Naive thymus-derived CD4-positive, alpha-beta T cell (primary cell): ENCODE results near the gene GRM7. TPM values are rescaled to one million over a fixed set of nuclear protein-coding genes. Genes with fewer than 3 reads are reported as not detected.

Experiments used
- ATAC-seq: fragments of 150-1000 bp; cut with Tn5 transposase; 2 replicates; pipeline ENCODE4 v1.10.0; 2021; ENCODE audit warnings: mild to moderate bottlenecking, moderate library complexity
- CTCF ChIA-PET: fragments of 350-600 bp; sonication (Branson Sonifier 250); formaldehyde crosslinking; loops from one replicate; lab custom pipeline; 2021; ENCODE audit warnings: antibody characterized with exemption; lab: Charles Lee
- POLR2A ChIA-PET: fragments of 350-600 bp; sonication (Branson Sonifier 250); formaldehyde crosslinking; loops from one replicate; lab custom pipeline; 2021; ENCODE audit warnings: antibody characterized with exemption, inconsistent platforms; lab: Charles Lee
- DNase-seq, 9 donors: peaks; one replicate each; pipeline versions ENCODE4 v3.0.0 to v3.0.0-alpha.2; 2020 to 2022; ENCODE audit warnings: mixed read lengths in 1 of 9
- H3K27ac ChIP-seq: one replicate; pipeline ENCODE4 v1.7.0; 2013; ENCODE audit warnings: mild to moderate bottlenecking, low read depth, low read length, moderate library complexity
- H3K27me3 ChIP-seq, 2 donors: one replicate each; pipeline ENCODE4 v1.7.0; 2013; ENCODE audit warnings: low read length in 2 of 2, mild to moderate bottlenecking in 2 of 2, moderate library complexity in 2 of 2; ENCODE audit not compliant: control insufficient read depth in 2 of 2, insufficient read depth in 2 of 2
- H3K36me3 ChIP-seq, 3 experiments: 1 replicate in 2 of 3; 2 replicates in 1 of 3; pipeline ENCODE4 v1.7.0; 2013; ENCODE audit warnings: low read length in 3 of 3, mild to moderate bottlenecking in 3 of 3, moderate library complexity in 1 of 3; ENCODE audit not compliant: insufficient read depth in 3 of 3, control insufficient read depth in 2 of 3
- H3K4me1 ChIP-seq, 2 donors: one replicate each; pipeline ENCODE4 v1.7.0; 2013; ENCODE audit warnings: low read length in 2 of 2, mild to moderate bottlenecking in 2 of 2, moderate library complexity in 1 of 2; ENCODE audit not compliant: control insufficient read depth in 2 of 2, insufficient read depth in 2 of 2
- H3K4me3 ChIP-seq: 2 replicates; pipeline ENCODE4 v1.7.0; 2013; ENCODE audit warnings: mild to moderate bottlenecking, low read length
- H3K9me3 ChIP-seq, 3 experiments: 1 replicate in 2 of 3; 2 replicates in 1 of 3; pipeline ENCODE4 v1.7.0; 2013; ENCODE audit warnings: low read length in 3 of 3; ENCODE audit not compliant: control insufficient read depth in 2 of 3
- H3K27ac Mint-ChIP-seq, 9 donors: one replicate each; pipeline ENCODE4 v1.8.0; 2020 to 2022; ENCODE audit warnings: mixed read lengths in 9 of 9, mild to moderate bottlenecking in 8 of 9, moderate library complexity in 5 of 9, inconsistent platforms in 2 of 9
- H3K27me3 Mint-ChIP-seq, 5 donors: one replicate each; pipeline ENCODE4 v1.8.0; 2021 to 2022; ENCODE audit warnings: mixed read lengths in 5 of 5, mild to moderate bottlenecking in 1 of 5
- H3K36me3 Mint-ChIP-seq, 5 donors: one replicate each; pipeline ENCODE4 v1.8.0; 2020 to 2022; ENCODE audit warnings: mixed read lengths in 5 of 5, mild to moderate bottlenecking in 3 of 5, inconsistent platforms in 1 of 5
- H3K4me1 Mint-ChIP-seq, 7 donors: one replicate each; pipeline ENCODE4 v1.8.0; 2020 to 2022; ENCODE audit warnings: mixed read lengths in 7 of 7, mild to moderate bottlenecking in 3 of 7, inconsistent platforms in 1 of 7
- H3K4me3 Mint-ChIP-seq, 10 donors: one replicate each; pipeline ENCODE4 v1.8.0; 2020 to 2022; ENCODE audit warnings: mild to moderate bottlenecking in 10 of 10, mixed read lengths in 10 of 10, moderate library complexity in 6 of 10, inconsistent platforms in 2 of 10
- H3K9me3 Mint-ChIP-seq, 11 donors: one replicate each; pipeline ENCODE4 v1.8.0; 2020 to 2022; ENCODE audit warnings: mixed read lengths in 11 of 11, mild to moderate bottlenecking in 4 of 11, inconsistent platforms in 1 of 11, moderate library complexity in 1 of 11
- intact Hi-C, 2 donors: fragments of 100-400 bp; cut with micrococcal nuclease; formaldehyde crosslinking; loops; one replicate each; pipeline ENCODE4 v1.15.1; 2023
- polyA plus RNA-seq, 2 donors: library from polyadenylated mRNA; unstranded; fragments of 300-500 nt; fragmentation: Illumina TruSeq; gene quantifications; one replicate each; pipeline ENCODE4 v1.2.3, GENCODE V29; 2021
- total RNA-seq, 6 experiments: library from RNA in 5 of 6; stranded (reverse) in 5 of 6; gene quantifications; 1 replicate in 5 of 6; 2 replicates in 1 of 6; pipeline ENCODE4 v1.2.3 and lab custom pipeline; 2021 to 2026

The GRM7 gene
- total and polyA plus RNA-seq, 7 experiments from 2014 or later = not detected

GRCh38 chr3:7667774-7668173 is 806.9 kb downstream of the GRM7 start:
- H3K36me3 ChIP-seq = no peaks in the 10 kb centered on the region
- no peaks in the 10 kb centered on the region for H3K27me3 ChIP-seq
- no peak for ATAC-seq
- H3K27me3 Mint-ChIP-seq = peaks cover 0 to 9% (median 3%) of the 10 kb centered on the region in 5 donors
- no peaks in the 10 kb centered on the region for H3K9me3 ChIP-seq
- H3K27ac ChIP-seq = no peak overlapping the region
- ChIA-PET CTCF (no interaction called here), POLR2A (no interaction called here)
- no peaks in the 10 kb centered on the region for H3K36me3 Mint-ChIP-seq
- H3K27ac Mint-ChIP-seq = no peak overlapping the region
- H3K4me3 Mint-ChIP-seq = no peak overlapping the region
- no peak for DNase-seq
- intact Hi-C loops = no loop called here
- H3K4me1 Mint-ChIP-seq = peaks cover 0 to 2% (median 0%) of the 10 kb centered on the region in 7 donors
- H3K4me1 ChIP-seq = no peaks in the 10 kb centered on the region
- peaks cover 0 to 4% (median 0%) of the 10 kb centered on the region in 11 donors for H3K9me3 Mint-ChIP-seq
- no peak overlapping the region for H3K4me3 ChIP-seq

- ChIA-PET POLR2A (no interaction called here), CTCF (no interaction called here)
- no peaks in the 10 kb centered on the region for H3K36me3 Mint-ChIP-seq
- DNase-seq (no peak), ATAC-seq (no peak)
- H3K9me3 Mint-ChIP-seq = peaks cover 0 to 3% (median 0%) of the 10 kb centered on the region in 11 donors
- no peaks in the 10 kb centered on the region for H3K4me1 ChIP-seq
- intact Hi-C loops = no loop called here
- no peaks in the 10 kb centered on the region for H3K9me3 ChIP-seq
- H3K27me3 ChIP-seq = no peaks in the 10 kb centered on the region
- no peak overlapping the region for H3K27ac Mint-ChIP-seq
- no peak overlapping the region for H3K4me3 ChIP-seq
- no peak overlapping the region for H3K4me3 Mint-ChIP-seq
- peaks cover 0 to 5% (median 3%) of the 10 kb centered on the region in 5 donors for H3K27me3 Mint-ChIP-seq
- no peaks in the 10 kb centered on the region for H3K36me3 ChIP-seq
- H3K27ac ChIP-seq = no peak overlapping the region
- H3K4me1 Mint-ChIP-seq = peaks cover 0 to 2% (median 0%) of the 10 kb centered on the region in 7 donors
These were observed 808.7 kb downstream of the GRM7 start for GRCh38 chr3:7669641-7670040.

GRCh38 chr3:7678521-7678920 is 817.6 kb downstream of the GRM7 start:
- DNase-seq = no peak
- CTCF ChIA-PET = no interaction called here
- no peaks in the 10 kb centered on the region for H3K36me3 Mint-ChIP-seq

GRCh38 chr3:7682822-7683229 is 821.9 kb downstream of the GRM7 start:
- H3K27ac ChIP-seq = no peak overlapping the region
- intact Hi-C loops = no loop called here
- DNase-seq (no peak), ATAC-seq (peak; percentile 64)
- ChIA-PET POLR2A (no interaction called here), CTCF (no interaction called here)
- H3K4me3 ChIP-seq = no peak overlapping the region
- Mint-ChIP-seq H3K4me1 (peaks cover 0 to 1% (median 0%) of the 10 kb centered on the region in 7 donors), H3K4me3 (no peak overlapping the region), H3K27me3 (peaks cover 0 to 6% (median 0%) of the 10 kb centered on the region in 5 donors), H3K9me3 (peaks cover 0 to 7% (median 0%) of the 10 kb centered on the region in 11 donors), H3K27ac (no peak overlapping the region), H3K36me3 (no peaks in the 10 kb centered on the region)
- H3K36me3 ChIP-seq = no peaks in the 10 kb centered on the region
- H3K9me3 ChIP-seq = no peaks in the 10 kb centered on the region
- H3K27me3 ChIP-seq = no peaks in the 10 kb centered on the region
- H3K4me1 ChIP-seq = no peaks in the 10 kb centered on the region

More at GRCh38 chr3:7678521-7678920, 817.6 kb downstream of the GRM7 start:
- H3K27me3 Mint-ChIP-seq = no peaks in the 10 kb centered on the region
- peaks cover 0 to 4% (median 0%) of the 10 kb centered on the region in 11 donors for H3K9me3 Mint-ChIP-seq
- Histone ChIP-seq H3K36me3 (no peaks in the 10 kb centered on the region), H3K27ac (no peak overlapping the region), H3K4me3 (no peak overlapping the region), H3K4me1 (no peaks in the 10 kb centered on the region), H3K9me3 (no peaks in the 10 kb centered on the region), H3K27me3 (no peaks in the 10 kb centered on the region)
- no peaks in the 10 kb centered on the region for H3K4me1 Mint-ChIP-seq
- intact Hi-C loops = no loop called here
- POLR2A ChIA-PET = no interaction called here
- H3K4me3 Mint-ChIP-seq = no peak overlapping the region
- H3K27ac Mint-ChIP-seq = no peak overlapping the region
- ATAC-seq = no peak

GRCh38 chr3:7683426-7683825 is 822.5 kb downstream of the GRM7 start:
- ChIA-PET CTCF (no interaction called here), POLR2A (no interaction called here)
- Histone ChIP-seq H3K4me3 (no peak overlapping the region), H3K9me3 (no peaks in the 10 kb centered on the region), H3K27me3 (no peaks in the 10 kb centered on the region), H3K4me1 (no peaks in the 10 kb centered on the region), H3K27ac (no peak overlapping the region), H3K36me3 (no peaks in the 10 kb centered on the region)
- H3K9me3 Mint-ChIP-seq = peaks cover 0 to 8% (median 0%) of the 10 kb centered on the region in 11 donors
- peaks cover 0 to 6% (median 0%) of the 10 kb centered on the region in 5 donors for H3K27me3 Mint-ChIP-seq
- peaks cover 0 to 1% (median 0%) of the 10 kb centered on the region in 7 donors for H3K4me1 Mint-ChIP-seq
- H3K4me3 Mint-ChIP-seq = no peak overlapping the region
- intact Hi-C loops = no loop called here
- DNase-seq (no peak), ATAC-seq (no peak)
- H3K27ac Mint-ChIP-seq = no peak overlapping the region
- no peaks in the 10 kb centered on the region for H3K36me3 Mint-ChIP-seq

- Histone ChIP-seq H3K27ac (no peak overlapping the region), H3K4me1 (no peaks in the 10 kb centered on the region), H3K27me3 (no peaks in the 10 kb centered on the region), H3K9me3 (no peaks in the 10 kb centered on the region), H3K4me3 (no peak overlapping the region), H3K36me3 (no peaks in the 10 kb centered on the region)
- Mint-ChIP-seq H3K27me3 (peaks cover 0 to 6% (median 0%) of the 10 kb centered on the region in 5 donors), H3K4me1 (peaks cover 0 to 1% (median 0%) of the 10 kb centered on the region in 7 donors), H3K36me3 (no peaks in the 10 kb centered on the region), H3K27ac (no peak overlapping the region), H3K9me3 (peaks cover 0 to 8% (median 0%) of the 10 kb centered on the region in 11 donors), H3K4me3 (no peak overlapping the region)
- no peak for ATAC-seq
- intact Hi-C loops = no loop called here
- CTCF ChIA-PET = no interaction called here
- POLR2A ChIA-PET = no interaction called here
- no peak for DNase-seq
These were observed 823.3 kb downstream of the GRM7 start for GRCh38 chr3:7684182-7684715.
